ENCODE measurements around the gene ARFGEF3. TPM values are rescaled to one million over a fixed set of nuclear protein-coding genes. Genes with fewer than 3 reads are reported as not detected.

ARFGEF3 gene
- total RNA-seq, 3 donors from 2014 or later = 1.9 to 28.1 (median 22.0) TPM

DNA sequence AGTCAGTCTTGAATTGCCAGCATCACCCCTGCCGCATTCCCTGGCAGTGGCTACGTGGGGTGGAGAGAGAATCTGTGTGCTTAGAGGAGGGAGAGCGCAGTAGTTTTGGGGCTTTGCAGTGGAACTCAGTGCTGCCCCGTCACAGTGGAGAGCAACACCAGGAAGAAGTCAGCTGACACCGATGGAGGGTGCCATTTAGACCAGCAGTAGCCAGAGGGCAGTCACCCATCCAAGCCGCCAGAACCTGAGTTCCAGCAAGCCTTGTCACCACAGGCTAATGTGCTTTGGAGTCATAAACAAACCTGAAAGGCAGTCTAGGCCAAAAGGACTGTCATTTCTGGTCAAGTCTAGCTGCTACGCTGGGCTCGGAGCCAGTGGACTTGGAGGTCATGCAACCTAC lies 32.5 kb upstream of the ARFGEF3 start:
- H3K36me3 ChIP-seq = no peaks in the 10 kb centered on the region
- H3K9me3 ChIP-seq = no peaks in the 10 kb centered on the region
- no peak overlapping the region for H3K4me3 ChIP-seq
- H3K4me1 ChIP-seq = no peaks in the 10 kb centered on the region
- no peaks in the 10 kb centered on the region for H3K27me3 ChIP-seq
- DNase-seq (ENCODE audit: low spot score in 2 of 2) = no peak
- TF ChIP-seq POLR2A (IDR thresholded peaks at IDR 0.05) (no peak), POLR2AphosphoS5 (IDR thresholded peaks at IDR 0.05) (no peak)
- TF ChIP-seq, protein P1, sequence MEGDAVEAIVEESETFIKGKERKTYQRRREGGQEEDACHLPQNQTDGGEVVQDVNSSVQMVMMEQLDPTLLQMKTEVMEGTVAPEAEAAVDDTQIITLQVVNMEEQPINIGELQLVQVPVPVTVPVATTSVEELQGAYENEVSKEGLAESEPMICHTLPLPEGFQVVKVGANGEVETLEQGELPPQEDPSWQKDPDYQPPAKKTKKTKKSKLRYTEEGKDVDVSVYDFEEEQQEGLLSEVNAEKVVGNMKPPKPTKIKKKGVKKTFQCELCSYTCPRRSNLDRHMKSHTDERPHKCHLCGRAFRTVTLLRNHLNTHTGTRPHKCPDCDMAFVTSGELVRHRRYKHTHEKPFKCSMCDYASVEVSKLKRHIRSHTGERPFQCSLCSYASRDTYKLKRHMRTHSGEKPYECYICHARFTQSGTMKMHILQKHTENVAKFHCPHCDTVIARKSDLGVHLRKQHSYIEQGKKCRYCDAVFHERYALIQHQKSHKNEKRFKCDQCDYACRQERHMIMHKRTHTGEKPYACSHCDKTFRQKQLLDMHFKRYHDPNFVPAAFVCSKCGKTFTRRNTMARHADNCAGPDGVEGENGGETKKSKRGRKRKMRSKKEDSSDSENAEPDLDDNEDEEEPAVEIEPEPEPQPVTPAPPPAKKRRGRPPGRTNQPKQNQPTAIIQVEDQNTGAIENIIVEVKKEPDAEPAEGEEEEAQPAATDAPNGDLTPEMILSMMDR (IDR thresholded peaks at IDR 0.05) = no peak
- intact Hi-C loops (cut with DNase I; ENCODE audit: low total_unique reads) = no loop called here
- H3K27ac ChIP-seq = no peak overlapping the region

DNA sequence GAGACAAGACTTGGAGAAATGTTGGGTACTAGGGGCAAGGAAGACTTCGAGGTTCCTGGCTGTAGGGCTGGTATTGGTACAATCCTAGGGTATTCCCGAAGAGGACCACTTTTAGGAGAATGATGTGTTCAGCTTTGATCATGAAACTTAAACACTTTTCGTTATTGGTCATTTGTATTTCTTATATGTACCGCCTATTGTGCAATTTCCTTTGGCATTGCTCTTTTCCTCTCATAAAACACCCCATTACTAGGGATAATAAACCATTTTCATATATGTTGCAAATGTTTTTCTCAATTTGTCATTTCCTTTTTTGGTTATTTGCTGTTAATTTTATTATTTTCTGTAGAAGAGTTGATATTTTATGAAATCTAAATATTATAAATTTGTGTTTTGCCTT lies 18.9 kb upstream of the ARFGEF3 start:
- intact Hi-C loops (cut with DNase I; ENCODE audit: low total_unique reads) = loop anchor here (5.0 kb wide), 1 partner anchor 514 kb away; no protein-coding TSS in a partner anchor
- no peak overlapping the region for H3K27ac ChIP-seq
- H3K9me3 ChIP-seq = no peaks in the 10 kb centered on the region
- no peaks in the 10 kb centered on the region for H3K27me3 ChIP-seq
- H3K4me3 ChIP-seq = no peak overlapping the region
- no peak for DNase-seq (ENCODE audit: low spot score in 2 of 2)
- no peaks in the 10 kb centered on the region for H3K36me3 ChIP-seq
- TF ChIP-seq POLR2A (IDR thresholded peaks at IDR 0.05) = no peak
- TF ChIP-seq, protein P1 (IDR thresholded peaks at IDR 0.05) = no peak
- TF ChIP-seq POLR2AphosphoS5 (IDR thresholded peaks at IDR 0.05) = no peak
- no peaks in the 10 kb centered on the region for H3K4me1 ChIP-seq

DNA sequence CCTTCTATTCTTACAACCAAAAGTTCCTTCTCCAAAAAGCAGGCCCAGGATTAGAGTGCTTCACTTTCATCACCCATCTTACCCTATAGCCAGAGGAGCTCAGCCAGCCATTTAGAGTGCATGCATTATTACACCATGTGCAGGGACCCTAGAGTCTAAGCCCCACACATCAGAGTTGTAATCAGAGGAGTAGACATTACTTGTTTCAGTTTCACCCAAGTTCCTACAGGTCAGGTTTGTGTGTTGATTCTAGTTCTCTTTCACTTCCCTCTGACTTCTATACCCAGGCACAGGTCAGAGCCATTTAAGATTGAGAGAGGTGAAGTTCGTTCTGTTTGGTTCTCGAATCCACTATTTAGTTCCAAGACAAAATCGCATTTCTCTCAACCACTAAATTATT lies 16.3 kb upstream of the ARFGEF3 start:
- Histone ChIP-seq H3K9me3 (no peaks in the 10 kb centered on the region), H3K27me3 (no peaks in the 10 kb centered on the region), H3K36me3 (no peaks in the 10 kb centered on the region), H3K4me1 (no peaks in the 10 kb centered on the region), H3K4me3 (no peak overlapping the region), H3K27ac (no peak overlapping the region)
- no peak for DNase-seq (ENCODE audit: low spot score in 2 of 2)
- intact Hi-C loops (cut with DNase I; ENCODE audit: low total_unique reads) = no loop called here
- TF ChIP-seq POLR2A (IDR thresholded peaks at IDR 0.05) = no peak
- TF ChIP-seq, protein P1 (IDR thresholded peaks at IDR 0.05) = no peak
- TF ChIP-seq POLR2AphosphoS5 (IDR thresholded peaks at IDR 0.05) = no peak

DNA sequence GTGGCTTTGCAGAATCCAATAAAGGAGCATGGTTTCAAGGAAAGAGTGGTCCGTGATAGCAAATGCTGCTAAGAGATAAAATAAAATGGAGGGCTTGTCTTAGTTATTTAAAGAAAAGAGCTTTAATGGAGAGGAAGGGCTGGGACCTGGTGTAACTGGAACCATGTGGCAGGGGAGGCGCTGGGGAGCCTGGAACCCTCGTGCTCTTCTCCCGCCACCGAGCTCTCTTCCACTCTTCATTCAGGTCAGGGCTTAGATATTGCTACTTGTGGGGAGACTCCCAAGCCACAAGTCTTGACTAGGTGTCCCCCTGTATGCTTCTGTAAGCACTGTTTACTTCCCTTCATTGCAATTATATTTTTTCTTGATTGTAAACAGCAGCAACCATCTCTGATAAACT lies 15.2 kb upstream of the ARFGEF3 start:
- intact Hi-C loops (cut with DNase I; ENCODE audit: low total_unique reads) = no loop called here
- no peak overlapping the region for H3K27ac ChIP-seq
- no peak for DNase-seq (ENCODE audit: low spot score in 2 of 2)
- no peaks in the 10 kb centered on the region for H3K27me3 ChIP-seq
- no peaks in the 10 kb centered on the region for H3K36me3 ChIP-seq
- H3K9me3 ChIP-seq = no peaks in the 10 kb centered on the region
- no peak overlapping the region for H3K4me3 ChIP-seq
- H3K4me1 ChIP-seq = no peaks in the 10 kb centered on the region
- TF ChIP-seq POLR2AphosphoS5 (IDR thresholded peaks at IDR 0.05) = no peak
- TF ChIP-seq, protein P1 (IDR thresholded peaks at IDR 0.05) = no peak
- TF ChIP-seq POLR2A (IDR thresholded peaks at IDR 0.05) = no peak

DNA sequence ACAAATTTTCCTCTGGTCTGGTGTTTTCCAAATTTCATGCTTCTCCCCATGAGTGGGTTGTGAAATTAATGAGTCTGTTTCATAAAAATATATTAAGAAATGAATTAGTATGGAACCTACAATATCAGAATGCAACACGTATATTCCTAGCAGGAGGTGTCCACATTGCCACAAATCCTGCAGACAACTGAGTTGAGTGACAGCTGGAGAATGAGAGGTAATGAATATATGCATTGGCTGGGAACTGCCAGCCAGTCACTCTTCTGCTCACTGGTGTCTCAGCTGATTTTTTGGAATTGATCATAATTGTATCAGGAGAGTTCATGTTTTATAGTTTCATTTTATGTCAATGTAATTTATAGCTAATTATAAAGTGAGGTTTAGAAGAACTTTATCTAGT lies 6.3 kb upstream of the ARFGEF3 start:
- DNase-seq (ENCODE audit: low spot score in 2 of 2) = no peak
- TF ChIP-seq, protein P1 (IDR thresholded peaks at IDR 0.05) = no peak
- TF ChIP-seq POLR2AphosphoS5 (IDR thresholded peaks at IDR 0.05) = no peak
- no peak for TF ChIP-seq POLR2A (IDR thresholded peaks at IDR 0.05)
- Histone ChIP-seq H3K4me1 (no peaks in the 10 kb centered on the region), H3K4me3 (no peak overlapping the region), H3K27ac (no peak overlapping the region), H3K27me3 (no peaks in the 10 kb centered on the region), H3K36me3 (no peaks in the 10 kb centered on the region), H3K9me3 (peaks cover 0 to 9% of the 10 kb centered on the region in 2 donors)
- intact Hi-C loops (cut with DNase I; ENCODE audit: low total_unique reads) = no loop called here

Data from breast epithelium (tissue), 4 donors.